Muscle of leg (tissue), 11 donors: Measurements from ENCODE around the gene MMAB. TPM values are rescaled to one million over a fixed set of nuclear protein-coding genes. Genes with fewer than 3 reads are reported as not detected.

Experiments
- DNase-seq: peaks from one replicate; pipeline ENCODE4 v3.0.0; 2013
- H3K27ac ChIP-seq: one replicate; pipeline ENCODE4 v1.5.1; 2013; ENCODE audit warnings: mild to moderate bottlenecking, low read length, control low read depth
- H3K27me3 ChIP-seq: one replicate; pipeline ENCODE4 v1.6.1; 2013; ENCODE audit warnings: low read length; ENCODE audit not compliant: control insufficient read depth, insufficient read depth
- H3K36me3 ChIP-seq: one replicate; pipeline ENCODE4 v1.6.1; 2013; ENCODE audit warnings: low read length; ENCODE audit not compliant: control insufficient read depth, insufficient read depth
- H3K4me1 ChIP-seq: one replicate; pipeline ENCODE4 v1.6.1; 2013; ENCODE audit warnings: low read length; ENCODE audit not compliant: control insufficient read depth, insufficient read depth
- H3K4me3 ChIP-seq: one replicate; pipeline ENCODE4 v1.5.1; 2013; ENCODE audit warnings: low read length, control low read depth
- H3K9me3 ChIP-seq: replicated peaks from 2 replicates; pipeline ENCODE4 v1.6.1; 2013; ENCODE audit warnings: low read depth, low read length; ENCODE audit not compliant: control insufficient read depth
- whole genome bisulfite sequencing: methylation state at CpG from one replicate; pipeline ENCODE4 v1.1.5; 2013; ENCODE audit warnings: missing lambda C conversion rate; ENCODE audit not compliant: insufficient coverage; 5-methylcytosine and 5-hydroxymethylcytosine counted together
- polyA plus RNA-seq, 8 donors: library from polyadenylated mRNA; unstranded; fragments of 120-200 nt; gene quantifications; one replicate each; pipeline versions ENCODE4 v1.2.1 to v1.2.3, GENCODE V29; 2013; ENCODE audit warnings: inconsistent platforms in 1 of 8, low replicate concordance in 1 of 8; ENCODE audit not compliant: insufficient read length in 8 of 8, insufficient read depth in 1 of 8
- total RNA-seq: library from RNA; stranded (reverse); fragments of 120-200 nt; gene quantifications from one replicate; pipeline ENCODE4 v1.2.4, GENCODE V29; 2013

Gene MMAB
- total and polyA plus RNA-seq, 9 donors = 23.1 to 36.4 (median 28.7) TPM

GRCh38 chr12:109589240-109589590 lies 15.9 kb upstream of the MMAB start:
- Histone ChIP-seq H3K4me3 (no peak overlapping the region), H3K36me3 (peaks cover 39% of the 10 kb centered on the region), H3K9me3 (no peaks in the 10 kb centered on the region), H3K27me3 (no peaks in the 10 kb centered on the region), H3K4me1 (peaks cover 9% of the 10 kb centered on the region), H3K27ac (no peak overlapping the region)
- WGBS = 100% methylated on average over 3 of the region's 7 CpGs
- no peak for DNase-seq

GRCh38 chr12:109588461-109589239 lies 15.3 kb upstream of the MMAB start:
- H3K9me3 ChIP-seq = no peaks in the 10 kb centered on the region
- H3K36me3 ChIP-seq = peaks cover 39% of the 10 kb centered on the region
- 92% methylated on average over 26 of the region's 26 CpGs for WGBS
- no peaks in the 10 kb centered on the region for H3K27me3 ChIP-seq
- no peak overlapping the region for H3K27ac ChIP-seq
- H3K4me1 ChIP-seq = peaks cover 9% of the 10 kb centered on the region
- DNase-seq = no peak
- H3K4me3 ChIP-seq = no peak overlapping the region

- no peak overlapping the region for H3K27ac ChIP-seq
- DNase-seq = no peak
- no peak overlapping the region for H3K4me3 ChIP-seq
- H3K36me3 ChIP-seq = peaks cover 37% of the 10 kb centered on the region
- H3K4me1 ChIP-seq = peaks cover 4% of the 10 kb centered on the region
- no peaks in the 10 kb centered on the region for H3K27me3 ChIP-seq
- no peaks in the 10 kb centered on the region for H3K9me3 ChIP-seq
- 87% methylated on average over 18 of the region's 18 CpGs for WGBS
These were observed 14.6 kb upstream of the MMAB start for GRCh38 chr12:109587921-109588320.

- 61% methylated on average over 7 of the region's 10 CpGs for WGBS
These were observed 13.3 kb upstream of the MMAB start for GRCh38 chr12:109586385-109587296.

GRCh38 chr12:109583733-109584132 lies 10.4 kb upstream of the MMAB start:
- H3K36me3 ChIP-seq = peaks cover 63% of the 10 kb centered on the region
- no peaks in the 10 kb centered on the region for H3K27me3 ChIP-seq
- no peak overlapping the region for H3K4me3 ChIP-seq
- no peaks in the 10 kb centered on the region for H3K9me3 ChIP-seq
- H3K27ac ChIP-seq = no peak overlapping the region
- WGBS = no CpG with 5 or more reads among the region's 2 CpGs
- H3K4me1 ChIP-seq = no peaks in the 10 kb centered on the region
- DNase-seq = no peak

More at GRCh38 chr12:109586385-109587296, 13.3 kb upstream of the MMAB start:
- Histone ChIP-seq H3K9me3 (no peaks in the 10 kb centered on the region), H3K4me3 (no peak overlapping the region), H3K4me1 (no peaks in the 10 kb centered on the region), H3K27me3 (no peaks in the 10 kb centered on the region), H3K36me3 (peaks cover 43% of the 10 kb centered on the region), H3K27ac (no peak overlapping the region)
- DNase-seq = no peak

GRCh38 chr12:109582636-109583035 lies 9.3 kb upstream of the MMAB start:
- WGBS = no CpG with 5 or more reads among the region's 5 CpGs
- Histone ChIP-seq H3K9me3 (no peaks in the 10 kb centered on the region), H3K36me3 (peaks cover 63% of the 10 kb centered on the region), H3K27me3 (no peaks in the 10 kb centered on the region), H3K27ac (no peak overlapping the region), H3K4me3 (no peak overlapping the region), H3K4me1 (no peaks in the 10 kb centered on the region)
- DNase-seq = no peak

- H3K27me3 ChIP-seq = no peaks in the 10 kb centered on the region
- DNase-seq = no peak
- no peaks in the 10 kb centered on the region for H3K9me3 ChIP-seq
- H3K4me1 ChIP-seq = no peaks in the 10 kb centered on the region
- H3K27ac ChIP-seq = no peak overlapping the region
- 77% methylated on average over 6 of the region's 8 CpGs for WGBS
- H3K36me3 ChIP-seq = peaks cover 66% of the 10 kb centered on the region
- H3K4me3 ChIP-seq = no peak overlapping the region
These were observed 8.6 kb upstream of the MMAB start for GRCh38 chr12:109581856-109582255.

GRCh38 chr12:109581334-109581691 lies 8.0 kb upstream of the MMAB start:
- Histone ChIP-seq H3K4me3 (no peak overlapping the region), H3K27me3 (no peaks in the 10 kb centered on the region), H3K27ac (no peak overlapping the region), H3K9me3 (no peaks in the 10 kb centered on the region), H3K36me3 (peaks cover 63% of the 10 kb centered on the region), H3K4me1 (no peaks in the 10 kb centered on the region)
- 77% methylated on average over 10 of the region's 18 CpGs for WGBS
- DNase-seq = no peak

GRCh38 chr12:109580684-109581333 lies 7.5 kb upstream of the MMAB start:
- no peak for DNase-seq
- Histone ChIP-seq H3K4me1 (no peaks in the 10 kb centered on the region), H3K27ac (no peak overlapping the region), H3K36me3 (peaks cover 66% of the 10 kb centered on the region), H3K4me3 (no peak overlapping the region), H3K27me3 (no peaks in the 10 kb centered on the region), H3K9me3 (no peaks in the 10 kb centered on the region)
- WGBS = 81% methylated on average over 13 of the region's 13 CpGs

- Histone ChIP-seq H3K4me1 (no peaks in the 10 kb centered on the region), H3K27ac (no peak overlapping the region), H3K9me3 (no peaks in the 10 kb centered on the region), H3K27me3 (no peaks in the 10 kb centered on the region), H3K36me3 (peaks cover 71% of the 10 kb centered on the region), H3K4me3 (no peak overlapping the region)
- WGBS = 87% methylated on average over 3 of the region's 8 CpGs
- DNase-seq = no peak
These were observed 7.0 kb upstream of the MMAB start for GRCh38 chr12:109580272-109580671.
